Cardiac fibroblast (primary cell): Measurements from ENCODE around the gene GLG1.
"Not testable (repeated sequence)": the region's sequence is repeated elsewhere in the genome, so short reads cannot be mapped to it uniquely, and the experiment has no call there.

Experiments used
- DNase-seq, 2 donors: peaks; one replicate each; pipeline versions ENCODE4 v3.0.0 to v3.0.0-alpha.2; 2010; ENCODE audit warnings: low read depth in 2 of 2
- H3K4me3 ChIP-seq, 2 donors: replicated peaks in 1 of 2; 1 replicate in 1 of 2; 2 replicates in 1 of 2; pipeline ENCODE4 v1.5.1; 2011; ENCODE audit warnings: low read depth in 2 of 2, low read length in 2 of 2, mild to moderate bottlenecking in 2 of 2, moderate library complexity in 1 of 2
- TF ChIP-seq, protein P1 (sequence below): IDR thresholded peaks from one replicate; pipeline ENCODE4 v1.5.1; 2011; ENCODE audit warnings: low read depth, mild to moderate bottlenecking, low read length, inconsistent platforms

Gene GLG1

DNA sequence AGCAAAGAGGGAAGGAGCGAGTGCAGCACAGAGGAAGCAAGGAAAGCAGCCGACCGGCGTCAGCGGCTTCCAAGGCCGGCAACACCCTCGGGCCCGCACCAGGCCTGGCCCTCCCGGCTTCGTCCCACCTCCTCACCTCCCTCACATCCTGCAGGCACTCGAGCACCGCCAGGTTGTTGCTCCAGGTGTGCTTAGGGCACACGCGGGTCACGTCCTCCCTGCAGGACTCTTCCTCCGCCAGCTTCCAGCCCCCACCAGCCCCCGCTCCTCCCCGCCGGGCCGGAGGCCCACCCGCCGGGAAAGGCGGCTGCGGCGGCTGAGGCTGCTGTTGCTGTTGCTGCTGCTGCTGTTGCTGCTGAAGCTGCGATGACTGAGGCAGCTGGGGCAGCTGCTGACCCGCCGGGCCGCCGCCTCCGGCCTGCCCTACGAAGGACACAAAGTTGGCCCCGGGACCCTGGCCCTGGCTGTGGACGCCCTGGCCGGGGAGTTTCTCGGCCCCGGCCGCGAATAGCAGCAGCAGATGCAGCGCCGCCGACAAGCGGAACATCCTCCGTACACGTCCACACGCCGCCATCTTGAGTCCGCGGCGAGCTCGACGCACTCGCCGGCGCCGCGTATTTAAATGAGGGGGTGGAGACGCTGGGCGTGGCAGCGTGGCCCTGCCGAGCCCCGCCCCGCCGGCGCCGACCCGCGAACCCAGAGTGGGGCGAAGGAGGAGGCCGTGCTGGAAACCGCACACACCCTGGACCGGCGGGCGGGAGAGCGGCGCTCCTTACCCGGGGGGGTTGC is at the start of gene GLG1:
Gene GLG1, minus strand, starts transcription at position 594 of the 789 bp plus-strand sequence. Its CDS starts 20 bp downstream, at position 574.
- peak; percentile 91 to 94 for DNase-seq
- TF ChIP-seq, protein P1, sequence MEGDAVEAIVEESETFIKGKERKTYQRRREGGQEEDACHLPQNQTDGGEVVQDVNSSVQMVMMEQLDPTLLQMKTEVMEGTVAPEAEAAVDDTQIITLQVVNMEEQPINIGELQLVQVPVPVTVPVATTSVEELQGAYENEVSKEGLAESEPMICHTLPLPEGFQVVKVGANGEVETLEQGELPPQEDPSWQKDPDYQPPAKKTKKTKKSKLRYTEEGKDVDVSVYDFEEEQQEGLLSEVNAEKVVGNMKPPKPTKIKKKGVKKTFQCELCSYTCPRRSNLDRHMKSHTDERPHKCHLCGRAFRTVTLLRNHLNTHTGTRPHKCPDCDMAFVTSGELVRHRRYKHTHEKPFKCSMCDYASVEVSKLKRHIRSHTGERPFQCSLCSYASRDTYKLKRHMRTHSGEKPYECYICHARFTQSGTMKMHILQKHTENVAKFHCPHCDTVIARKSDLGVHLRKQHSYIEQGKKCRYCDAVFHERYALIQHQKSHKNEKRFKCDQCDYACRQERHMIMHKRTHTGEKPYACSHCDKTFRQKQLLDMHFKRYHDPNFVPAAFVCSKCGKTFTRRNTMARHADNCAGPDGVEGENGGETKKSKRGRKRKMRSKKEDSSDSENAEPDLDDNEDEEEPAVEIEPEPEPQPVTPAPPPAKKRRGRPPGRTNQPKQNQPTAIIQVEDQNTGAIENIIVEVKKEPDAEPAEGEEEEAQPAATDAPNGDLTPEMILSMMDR, result no peak
- H3K4me3 ChIP-seq, result peak within 1 kb of the TSS; percentile 94 to 99

- TF ChIP-seq, protein P1, result no peak
- no peak for DNase-seq
- no peak overlapping the region for H3K4me3 ChIP-seq
Measured at GRCh38 chr16:74654536-74655050, 47.7 kb upstream of the GLG1 start.

- H3K4me3 ChIP-seq, result not testable (repeated sequence)
- DNase-seq, result peak in 1 of 2 donors; percentile 47
Measured at GRCh38 chr16:74652883-74653282, 46.0 kb upstream of the GLG1 start.

DNA sequence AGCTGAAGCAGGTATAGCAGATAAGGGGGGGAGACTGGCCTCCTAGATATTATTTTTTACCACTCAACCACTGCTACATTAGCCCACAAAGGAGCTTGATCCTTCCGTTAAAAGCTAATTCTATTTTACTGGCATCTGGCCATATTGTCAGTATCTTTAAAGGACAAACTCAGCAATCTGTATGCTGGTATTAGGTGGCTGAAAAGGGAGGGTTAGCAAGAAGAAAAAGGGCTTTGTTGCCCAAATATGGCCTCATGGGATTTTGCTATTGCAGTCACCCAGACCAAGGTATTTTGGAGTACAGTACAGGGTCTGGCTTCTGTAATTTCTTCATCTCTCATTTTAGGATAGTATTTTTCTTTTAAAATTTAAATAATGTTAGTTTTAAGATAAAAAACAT is 45.3 kb upstream of the GLG1 start:
- no peak overlapping the region for H3K4me3 ChIP-seq
- TF ChIP-seq, protein P1, result no peak
- no peak for DNase-seq

DNA sequence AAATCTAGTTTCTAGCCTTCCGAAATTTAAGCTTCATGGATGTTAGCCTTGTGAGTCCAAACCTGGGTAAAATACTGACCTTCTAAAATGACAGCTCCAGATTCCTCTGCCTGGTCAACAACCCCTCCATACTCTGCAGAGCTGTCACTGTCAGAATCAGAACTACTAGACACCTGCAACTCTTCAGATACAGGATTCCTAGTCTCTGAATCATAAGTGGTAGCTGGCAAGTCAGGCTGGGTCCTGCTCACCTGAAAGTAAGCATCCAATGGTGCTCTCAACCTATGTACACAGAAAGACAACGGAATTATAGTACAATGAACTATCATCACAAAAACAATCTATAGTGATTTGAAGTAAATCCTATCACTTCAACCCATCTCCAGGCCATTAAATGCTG is 44.9 kb upstream of the GLG1 start:
- TF ChIP-seq, protein P1, result no peak
- no peak for DNase-seq
- no peak overlapping the region for H3K4me3 ChIP-seq

GRCh38 chr16:74650966-74651567 is 44.2 kb upstream of the GLG1 start:
- peak; percentile 28 to 30 for DNase-seq
- TF ChIP-seq, protein P1, result peak; percentile 45
- no peak overlapping the region for H3K4me3 ChIP-seq

DNA sequence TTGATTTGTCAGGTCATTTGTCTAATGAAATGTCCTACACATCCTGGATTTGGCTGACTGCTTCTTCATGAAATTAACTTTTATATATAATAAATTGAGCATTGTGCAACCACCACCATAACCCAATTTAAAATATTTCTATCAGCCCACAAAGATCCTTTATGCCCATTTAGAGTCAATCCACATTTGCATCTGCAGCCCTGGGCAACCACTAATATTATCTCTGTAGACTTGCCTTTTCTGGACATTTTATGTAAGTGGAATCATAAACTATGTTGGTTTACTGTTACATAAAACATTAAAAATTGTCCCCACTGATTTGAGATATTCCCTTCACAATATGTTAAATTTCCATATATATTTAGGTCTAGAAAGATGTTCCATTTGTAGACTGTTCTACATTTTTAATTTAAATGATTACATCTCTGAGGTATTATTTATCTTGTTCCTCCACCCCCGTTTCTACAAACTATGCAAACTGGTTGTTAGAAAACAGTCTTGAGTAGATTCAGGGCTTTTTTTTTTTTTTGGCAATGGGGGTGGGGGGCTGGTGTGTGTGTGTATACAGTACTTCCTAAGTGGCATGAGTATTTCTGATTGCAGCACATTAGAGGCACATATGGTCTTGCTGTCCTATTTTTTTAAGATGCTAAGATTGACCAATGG is 43.1 kb upstream of the GLG1 start:
- TF ChIP-seq, protein P1, result no peak
- no peak overlapping the region for H3K4me3 ChIP-seq
- DNase-seq, result no peak
